Epithelial cell of proximal tubule (primary cell): ENCODE results near the gene TSHB. TPM values are rescaled to one million over a fixed set of nuclear protein-coding genes. Genes with fewer than 3 reads are reported as not detected.

Experiments
- DNase-seq: peaks from one replicate; pipeline ENCODE4 v3.0.0-alpha.2; 2011; ENCODE audit warnings: low read depth
- H3K4me3 ChIP-seq: 2 replicates; pipeline ENCODE4 v1.5.1; 2011; ENCODE audit warnings: low read depth, mild to moderate bottlenecking, low read length
- CTCF ChIP-seq: conservative IDR thresholded peaks from 2 replicates; pipeline ENCODE4 v1.5.1; 2012; ENCODE audit warnings: low read depth, mild to moderate bottlenecking, low read length
- total RNA-seq: library from RNA; depleted of rRNA; stranded (reverse); fragments of >200 nt; gene quantifications from 2 replicates; pipeline ENCODE4 v1.2.3, GENCODE V29; 2015

The TSHB gene
- total RNA-seq = not detected in 2 replicates

DNA sequence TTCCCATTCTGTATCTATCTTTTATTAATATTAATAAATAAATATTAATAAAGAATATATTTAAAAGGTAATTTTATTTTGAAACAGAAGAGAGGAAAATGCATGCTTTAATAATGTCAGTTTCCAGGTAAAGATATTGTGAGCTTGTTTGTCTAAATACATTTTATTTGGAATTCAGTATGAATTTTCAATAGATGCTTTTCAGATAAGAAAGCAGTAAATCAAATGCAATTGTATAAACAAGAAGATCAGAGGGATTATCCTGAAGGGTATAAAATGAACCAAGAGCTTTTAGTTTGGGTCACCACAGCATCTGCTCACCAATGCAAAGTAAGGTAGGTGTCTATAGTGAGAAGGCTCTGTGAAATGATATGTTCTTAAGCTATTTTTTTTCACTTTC is at the start of gene TSHB:
Gene TSHB (plus strand): TSS at position 301 of the 400 bp plus-strand sequence. CDS start 3,537 bp downstream, outside the sequence.
- no peak within 1 kb of the TSS for H3K4me3 ChIP-seq
- no peak for DNase-seq
- TF ChIP-seq CTCF = no peak

DNA sequence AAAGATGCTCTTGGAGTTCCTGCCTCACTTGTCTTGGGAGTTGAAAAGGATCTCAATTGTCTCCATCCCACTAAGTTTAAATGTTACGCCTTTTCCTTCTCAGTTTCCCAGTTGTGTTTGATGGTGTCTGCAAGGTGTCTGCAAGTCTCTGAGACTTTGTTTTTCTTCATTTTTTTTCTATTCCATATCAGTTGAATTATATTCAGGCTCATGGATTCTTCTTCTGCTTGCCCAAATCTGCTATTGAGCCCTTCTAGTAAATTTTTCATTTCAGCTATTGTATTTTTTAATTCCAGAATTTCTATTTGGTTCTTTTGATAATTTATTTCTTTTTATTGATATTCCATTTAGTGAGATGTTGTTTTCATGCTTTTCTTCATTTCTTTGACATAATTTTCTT is 47.4 kb upstream of the TSHB start:
- no peak for DNase-seq
- H3K4me3 ChIP-seq = no peak overlapping the region
- TF ChIP-seq CTCF = no peak

DNA sequence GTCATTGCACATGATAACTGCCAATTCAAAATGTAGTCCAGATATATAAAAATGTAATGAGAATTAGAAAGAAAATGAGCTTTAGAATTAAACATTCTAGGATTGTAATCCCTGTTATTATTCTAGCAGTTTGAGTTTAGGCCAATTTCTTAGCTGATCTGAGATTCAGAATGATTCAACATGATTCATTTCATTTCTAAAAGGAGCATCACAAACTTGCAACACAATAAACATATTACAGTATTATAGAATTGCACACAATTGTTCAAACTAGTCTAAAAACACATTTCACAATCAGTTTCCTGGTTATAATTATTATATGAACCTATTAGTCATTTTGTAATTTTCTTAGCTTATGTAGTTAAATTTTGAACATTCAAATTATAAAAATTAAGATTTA is 43.3 kb upstream of the TSHB start:
- TF ChIP-seq CTCF = no peak
- DNase-seq = no peak
- no peak overlapping the region for H3K4me3 ChIP-seq

GRCh38 chr1:114988095-114988494 is 41.5 kb upstream of the TSHB start:
- TF ChIP-seq CTCF = no peak
- no peak for DNase-seq
- H3K4me3 ChIP-seq = no peak overlapping the region

- TF ChIP-seq CTCF = no peak
Observed at GRCh38 chr1:114997510-114998289, 31.9 kb upstream of the TSHB start.

DNA sequence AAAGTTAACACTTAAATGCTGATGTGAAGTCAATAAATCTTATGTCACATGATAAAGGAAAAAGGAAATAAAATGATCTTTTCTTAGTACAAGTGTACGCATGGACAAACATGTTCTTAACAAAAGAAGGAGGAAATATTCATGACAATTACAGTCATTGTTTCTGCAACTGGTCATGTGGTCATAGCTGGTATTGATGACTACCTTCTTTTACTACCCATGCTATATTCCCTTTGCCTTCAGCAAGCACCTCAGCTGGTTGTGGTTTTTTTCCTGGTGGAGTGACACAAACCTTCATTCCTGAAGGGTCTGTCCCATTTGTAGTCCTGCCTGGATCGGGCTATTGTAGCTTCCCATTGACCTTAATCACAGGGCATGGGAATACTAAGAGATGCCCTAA is 23.4 kb upstream of the TSHB start:
- TF ChIP-seq CTCF = no peak
- DNase-seq = no peak
- no peak overlapping the region for H3K4me3 ChIP-seq

More at GRCh38 chr1:114997510-114998289, 31.9 kb upstream of the TSHB start:
- DNase-seq = no peak
- H3K4me3 ChIP-seq = no peak overlapping the region

DNA sequence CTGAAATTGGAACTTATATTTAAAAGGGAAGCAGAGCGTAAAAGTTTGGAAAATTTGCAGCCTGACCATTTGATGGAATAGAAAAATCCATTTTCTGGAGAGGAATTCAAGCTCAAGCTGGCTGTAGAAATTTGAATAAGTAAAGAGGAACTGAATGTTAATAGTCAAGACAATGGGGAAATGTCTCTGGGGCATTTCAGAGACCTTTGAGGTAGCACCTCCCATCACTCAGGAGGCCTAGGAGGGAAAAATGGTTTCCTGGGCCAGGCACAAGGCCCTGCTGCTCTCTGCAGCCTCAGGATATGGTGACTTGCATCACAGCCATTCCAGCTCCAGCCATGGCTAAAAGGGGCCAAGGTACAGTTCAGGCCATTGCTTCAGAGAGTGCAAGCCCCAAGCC is 17.6 kb upstream of the TSHB start:
- no peak for TF ChIP-seq CTCF
- H3K4me3 ChIP-seq = no peak overlapping the region
- no peak for DNase-seq
